Lower leg skin (tissue), 4 donors: ENCODE data around the gene DPY30. TPM values are rescaled to one million over a fixed set of nuclear protein-coding genes. Genes with fewer than 3 reads are reported as not detected.
A peak's percentile ranks its signal among the peaks of the same experiment; 100 is the strongest.
"Not testable (repeated sequence)": the region's sequence is repeated elsewhere in the genome, so short reads cannot be mapped to it uniquely, and the experiment has no call there.

Experiments used
- DNase-seq, 2 donors: peaks; one replicate each; pipeline ENCODE4 v3.0.0-alpha.2; 2019; ENCODE audit warnings: low spot score in 2 of 2
- H3K4me3 ChIP-seq: fragments of 200-600 bp; sonication (generic); 2 replicates; pipeline ENCODE4 v1.5.1; 2017; ENCODE audit warnings: mild to moderate bottlenecking, low read depth; ENCODE audit not compliant: poor library complexity, severe bottlenecking
- CTCF ChIP-seq, 3 donors: fragments of 450-650 bp; IDR thresholded peaks; one replicate each; pipeline ENCODE4 v1.5.1; 2016; ENCODE audit warnings: antibody characterized with exemption in 3 of 3, mild to moderate bottlenecking in 3 of 3, moderate library complexity in 2 of 3
- POLR2A ChIP-seq, 2 donors: fragments of 450-650 bp; IDR thresholded peaks; one replicate each; pipeline ENCODE4 v1.6.1; 2016 to 2017; ENCODE audit warnings: antibody characterized with exemption in 2 of 2, mild to moderate bottlenecking in 1 of 2, moderate library complexity in 1 of 2
- WGBS, 2 donors: methylation state at CpG; one replicate each; pipeline ENCODE4 v1.1.5; 2018; 5-methylcytosine and 5-hydroxymethylcytosine counted together
- intact Hi-C: fragments of 100-400 bp; cut with DNase I; formaldehyde crosslinking; loops from one replicate; pipeline ENCODE4 v1.15.0; 2023; ENCODE audit warnings: low total_unique reads
- total RNA-seq, 4 donors: library from RNA; depleted of rRNA; stranded (reverse); fragments of >200 nt; gene quantifications; one replicate each; pipeline ENCODE4 v1.1.0, GENCODE V29; 2016

Gene DPY30
- total RNA-seq, 4 donors from 2014 or later: 58.1 to 76.9 (median 61.8) TPM

DNA sequence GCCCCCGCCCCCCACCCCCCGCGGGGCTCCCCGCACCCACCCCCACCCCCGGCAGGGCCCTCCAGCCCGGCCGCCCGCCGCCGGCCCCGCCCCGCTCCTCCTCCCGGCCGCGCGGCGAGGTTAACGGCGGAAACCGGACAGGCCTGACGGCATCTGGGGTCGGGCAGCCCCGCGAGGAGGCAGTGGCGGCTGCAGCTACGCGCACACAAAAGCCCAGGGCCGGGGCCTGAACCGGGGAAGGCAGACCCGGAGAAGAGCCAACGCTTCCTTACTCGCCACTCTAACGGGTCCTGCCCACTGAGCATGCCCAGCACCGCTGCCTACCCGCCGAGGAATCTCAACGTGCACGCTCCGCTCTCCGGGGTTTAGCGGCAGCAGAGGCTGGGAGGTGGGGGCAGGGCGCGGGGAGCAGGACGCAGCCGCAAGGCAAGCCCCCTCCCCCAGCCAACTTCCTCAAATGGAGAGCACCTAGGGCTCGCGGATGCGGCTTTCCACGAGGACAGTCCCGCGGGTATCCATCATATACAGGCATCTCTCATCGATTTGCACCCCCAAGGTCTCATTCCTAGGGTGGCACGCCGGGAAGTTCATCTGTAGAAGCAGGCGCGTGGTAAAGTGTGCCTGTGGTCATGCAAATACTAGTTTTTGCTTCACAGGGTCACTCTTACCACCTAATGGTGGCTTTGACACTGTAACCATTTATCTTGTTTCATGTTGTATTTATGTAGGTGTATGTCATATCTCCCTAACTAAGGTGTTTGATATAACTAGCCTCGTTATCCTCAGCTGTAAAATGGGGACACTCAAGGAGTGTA, 28.7 kb downstream of the DPY30 start, which contains the start of gene MEMO1:
Gene MEMO1 (minus strand): TSS at position 339 of the 815 bp plus-strand sequence. CDS start 761 bp downstream, outside the sequence.
- 1% methylated on average over 24 to 26 of the region's 57 CpGs for WGBS, 2 donors
- intact Hi-C loops: no loop called here
- peak; percentile 88 to 97 for DNase-seq
- TF ChIP-seq POLR2A (IDR thresholded peaks at IDR 0.05): no peak
- no peak for TF ChIP-seq CTCF (IDR thresholded peaks at IDR 0.05)
- peak within 1 kb of the TSS; percentile 80 for H3K4me3 ChIP-seq

DNA sequence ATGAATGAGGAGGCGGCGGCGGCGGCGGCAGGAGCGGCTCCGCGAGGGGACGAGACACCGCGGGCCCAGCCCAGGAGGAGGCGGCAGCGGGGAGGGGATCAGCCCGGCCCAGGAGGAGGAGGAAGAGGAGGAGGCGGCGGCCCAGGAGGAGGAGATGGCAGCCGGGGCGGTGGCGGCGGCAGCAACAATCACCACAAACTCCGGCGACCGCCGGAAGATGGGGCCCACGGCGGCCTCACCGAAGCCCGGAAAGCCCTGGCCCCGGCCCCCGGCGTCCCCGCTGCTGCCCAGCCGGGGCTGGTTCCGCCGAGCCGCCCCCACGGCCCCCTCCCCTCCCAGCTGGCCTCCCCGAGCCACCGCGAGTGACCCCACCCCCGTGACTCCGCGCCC, 29.3 kb downstream of the DPY30 start:
- peak; percentile 34 to 90 for DNase-seq
- intact Hi-C loops, H3K4me3 ChIP-seq: not testable (repeated sequence)
- no CpG with 5 or more reads among the region's 43 CpGs for WGBS, 2 donors

DNA sequence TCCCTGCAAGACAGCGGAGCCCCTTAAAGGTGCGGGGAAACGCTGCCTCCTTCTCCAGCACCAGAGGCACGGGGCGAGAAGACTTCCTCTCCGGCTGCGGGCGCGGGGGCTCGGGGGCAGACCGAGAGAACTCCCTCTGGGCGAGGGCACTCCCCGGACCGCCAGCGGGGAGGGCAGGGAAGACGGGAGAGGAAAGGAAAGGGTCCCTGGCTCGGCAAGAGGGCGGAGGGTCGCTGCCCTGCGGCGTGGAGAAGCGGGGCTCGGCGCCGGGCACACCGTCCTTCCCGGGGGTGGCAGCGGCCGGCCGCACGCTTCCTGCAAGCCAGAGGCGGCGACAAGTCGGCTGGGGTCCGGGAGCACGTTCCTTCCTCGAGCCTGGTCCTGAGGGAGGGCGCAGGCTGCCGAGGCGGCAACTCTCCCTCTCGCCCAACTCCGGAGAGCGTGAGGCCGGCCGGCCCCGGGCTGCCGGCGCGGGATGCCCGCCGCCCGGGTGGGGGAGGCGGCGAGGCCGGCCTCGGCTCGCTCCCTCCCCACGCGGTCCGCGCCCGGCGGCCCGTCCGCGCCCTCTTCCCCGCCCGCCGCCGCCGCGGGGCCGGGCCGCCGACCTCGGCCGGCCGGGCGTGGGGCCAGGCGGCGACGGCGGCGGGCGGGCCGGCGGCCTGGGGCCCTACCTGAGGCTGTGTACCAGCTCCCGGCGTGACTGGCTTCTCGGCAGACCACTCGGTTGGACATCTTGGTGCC, 29.9 kb downstream of the DPY30 start:
- peak in 1 of 2 donors; percentile 86 for DNase-seq
- TF ChIP-seq CTCF (IDR thresholded peaks at IDR 0.05) (no peak), POLR2A (IDR thresholded peaks at IDR 0.05) (no peak)
- intact Hi-C loops: no loop called here
- 1% methylated on average over 57 to 75 of the region's 91 CpGs for WGBS, 2 donors
- H3K4me3 ChIP-seq: peak overlapping the region; percentile 80

GRCh38 chr2:32008805-32009515, 30.6 kb downstream of the DPY30 start:
- 1 to 3% methylated on average over 10 of the region's 10 CpGs for WGBS, 2 donors
- intact Hi-C loops: no loop called here
- peak in 1 of 2 donors; percentile 76 for DNase-seq
- TF ChIP-seq POLR2A (IDR thresholded peaks at IDR 0.05) (no peak), CTCF (IDR thresholded peaks at IDR 0.05) (no peak)
- peak overlapping the region; percentile 80 for H3K4me3 ChIP-seq

GRCh38 chr2:32007121-32007391, 32.5 kb downstream of the DPY30 start:
- DNase-seq: no peak
- intact Hi-C loops: no loop called here
- TF ChIP-seq POLR2A (IDR thresholded peaks at IDR 0.05) (no peak), CTCF (IDR thresholded peaks at IDR 0.05) (no peak)
- H3K4me3 ChIP-seq: no peak overlapping the region
